Measurements from ENCODE around the gene GPM6B. TPM values are rescaled to one million over a fixed set of nuclear protein-coding genes. Genes with fewer than 3 reads are reported as not detected.

Gene GPM6B
- total RNA-seq, 1 donor from 2014 or later = 3.6 TPM

DNA sequence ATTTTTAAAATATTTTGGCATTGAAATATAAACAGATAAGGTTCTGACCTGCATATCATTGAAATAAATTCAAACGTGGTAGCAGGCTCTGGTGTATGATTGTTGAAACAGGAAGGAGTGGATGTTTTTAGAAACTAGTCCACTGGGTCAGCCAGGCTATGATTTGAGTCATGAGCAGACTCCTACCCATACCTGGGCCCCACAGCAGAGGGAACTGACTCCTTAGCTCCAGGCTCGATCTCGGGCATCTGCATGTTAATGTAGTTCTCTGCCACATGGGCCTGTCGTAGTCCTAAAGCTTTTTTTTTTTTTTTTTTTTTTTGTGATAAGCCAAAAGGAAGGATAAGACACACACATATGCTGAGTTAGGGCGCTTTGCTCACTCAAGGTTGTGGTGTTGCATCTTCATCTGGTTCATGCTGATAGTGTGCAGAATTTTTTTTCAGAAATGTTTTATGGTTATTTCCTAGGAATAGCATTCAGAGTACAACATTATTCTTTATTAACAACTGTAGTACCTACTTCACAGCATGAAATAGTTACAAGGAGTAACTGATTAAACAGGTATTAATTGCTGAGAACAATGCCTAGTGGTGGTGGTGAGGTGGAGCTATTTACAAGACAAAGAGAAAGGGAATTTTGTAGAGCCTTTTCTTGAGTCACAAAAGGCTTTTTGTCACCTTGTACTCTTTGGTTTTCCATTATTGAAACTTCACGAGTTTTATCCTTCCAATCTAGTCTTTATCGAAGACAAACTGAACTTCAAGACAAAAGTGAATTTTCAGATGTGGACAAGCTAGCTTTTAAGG, 55.1 kb downstream of the GPM6B start:
- no peak for DNase-seq (ENCODE audit: low read depth)
- TF ChIP-seq CTCF (conservative IDR thresholded peaks at IDR 0.05; ENCODE audit: low read depth, low read length) = no peak
- H3K4me3 ChIP-seq (ENCODE audit: low read depth, low read length) = no peak overlapping the region

DNA sequence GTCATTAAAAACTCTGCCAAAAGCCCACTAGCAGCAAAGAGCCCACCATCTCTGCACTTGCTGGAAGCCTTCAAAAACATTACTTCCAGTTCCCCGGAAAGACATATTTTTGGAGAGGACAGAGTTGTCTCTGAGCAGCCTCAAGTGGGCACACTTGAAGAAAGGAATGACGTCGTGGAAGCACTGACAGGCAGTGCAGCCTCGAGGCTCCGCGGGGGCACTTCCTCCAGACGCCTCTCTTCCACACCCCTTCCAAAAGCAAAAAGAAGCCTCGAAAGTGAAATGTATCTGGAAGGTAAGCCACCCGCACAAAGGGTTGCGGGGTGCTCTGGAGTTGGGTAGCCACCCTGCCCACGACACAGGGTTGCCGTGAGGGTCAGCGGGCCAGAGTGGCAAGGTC, 56.5 kb downstream of the GPM6B start:
- no peak for TF ChIP-seq CTCF (conservative IDR thresholded peaks at IDR 0.05; ENCODE audit: low read depth, low read length)
- no peak overlapping the region for H3K4me3 ChIP-seq (ENCODE audit: low read depth, low read length)
- DNase-seq (ENCODE audit: low read depth) = no peak

DNA sequence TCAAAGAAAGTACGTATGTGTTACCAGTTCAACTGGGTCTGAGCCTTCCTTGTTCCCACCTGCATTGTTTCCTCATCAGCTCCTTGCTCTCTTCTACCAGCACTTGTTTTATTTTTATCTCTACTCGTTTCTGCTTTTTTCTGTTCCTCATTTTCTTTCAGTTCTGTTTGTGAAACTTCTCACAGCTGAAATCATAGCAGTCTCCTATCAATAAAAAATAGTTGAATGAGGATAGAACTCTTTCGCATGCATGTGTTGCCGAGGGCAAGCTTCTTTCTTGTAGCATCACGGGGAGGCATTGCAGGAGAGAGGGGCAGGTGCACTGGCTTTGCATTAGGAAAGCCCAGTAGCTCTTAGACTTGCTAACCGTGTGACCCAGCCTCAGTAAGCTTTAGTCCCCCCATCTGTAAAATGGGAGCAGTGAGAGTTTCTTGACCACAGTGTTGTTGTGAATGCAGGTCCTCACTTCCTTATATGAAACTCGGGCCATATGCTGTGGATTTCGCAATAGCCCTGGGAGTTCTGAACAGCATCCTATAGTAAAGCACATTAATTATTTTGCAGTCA, 57.7 kb downstream of the GPM6B start:
- no peak overlapping the region for H3K4me3 ChIP-seq (ENCODE audit: low read depth, low read length)
- no peak for TF ChIP-seq CTCF (conservative IDR thresholded peaks at IDR 0.05; ENCODE audit: low read depth, low read length)
- no peak for DNase-seq (ENCODE audit: low read depth)

GRCh38 chrX:13756381-13756780, 60.5 kb downstream of the GPM6B start:
- no peak for TF ChIP-seq CTCF (conservative IDR thresholded peaks at IDR 0.05; ENCODE audit: low read depth, low read length)
- H3K4me3 ChIP-seq (ENCODE audit: low read depth, low read length) = no peak overlapping the region
- no peak for DNase-seq (ENCODE audit: low read depth)

GRCh38 chrX:13755254-13755653, 61.6 kb downstream of the GPM6B start:
- no peak for DNase-seq (ENCODE audit: low read depth)
- no peak for TF ChIP-seq CTCF (conservative IDR thresholded peaks at IDR 0.05; ENCODE audit: low read depth, low read length)
- H3K4me3 ChIP-seq (ENCODE audit: low read depth, low read length) = no peak overlapping the region

GRCh38 chrX:13754765-13755164, 62.1 kb downstream of the GPM6B start:
- no peak overlapping the region for H3K4me3 ChIP-seq (ENCODE audit: low read depth, low read length)
- no peak for TF ChIP-seq CTCF (conservative IDR thresholded peaks at IDR 0.05; ENCODE audit: low read depth, low read length)
- no peak for DNase-seq (ENCODE audit: low read depth)

DNA sequence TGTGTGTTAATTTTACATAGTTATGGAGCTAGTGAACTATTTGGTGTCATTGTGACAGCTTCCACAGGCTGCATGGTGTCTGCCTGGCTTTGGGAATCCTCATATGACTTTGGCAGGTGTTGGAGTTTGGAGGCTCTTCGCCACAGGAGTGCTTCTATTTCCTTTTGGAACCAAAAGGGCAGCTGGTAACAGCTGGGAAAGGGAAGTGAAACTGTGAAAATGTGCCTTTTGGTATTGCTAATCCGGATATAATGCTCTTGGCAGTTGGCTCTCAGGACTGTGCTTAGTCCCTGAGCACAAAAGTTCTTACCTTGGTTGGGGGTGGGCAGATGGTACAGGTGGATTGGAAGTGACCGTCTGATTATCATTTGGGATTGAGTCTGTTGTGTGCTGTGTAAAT, 64.2 kb downstream of the GPM6B start:
- no peak for DNase-seq (ENCODE audit: low read depth)
- no peak for TF ChIP-seq CTCF (conservative IDR thresholded peaks at IDR 0.05; ENCODE audit: low read depth, low read length)
- no peak overlapping the region for H3K4me3 ChIP-seq (ENCODE audit: low read depth, low read length)
